Effector CD8-positive, alpha-beta T cell (primary cell): ENCODE data around the gene OR1D5.
"Not testable (repeated sequence)": the region's sequence is repeated elsewhere in the genome, so short reads cannot be mapped to it uniquely, and the experiment has no call there.

Experiments
- DNase-seq: peaks from one replicate; lab custom pipeline; 2025; lab: John Stamatoyannopoulos, UW

OR1D5 gene

GRCh38 chr17:3032258-3033247 lies 30.9 kb downstream of the OR1D5 start:
- DNase-seq, result no peak

- not testable (repeated sequence) for DNase-seq
Measured at GRCh38 chr17:3030852-3031470, 32.4 kb downstream of the OR1D5 start.

- DNase-seq, result no peak
Measured at GRCh38 chr17:3030096-3030495, 33.3 kb downstream of the OR1D5 start.

GRCh38 chr17:3029213-3029913 lies 34.0 kb downstream of the OR1D5 start:
- no peak for DNase-seq

- DNase-seq, result no peak
Measured at GRCh38 chr17:3027786-3028532, 35.4 kb downstream of the OR1D5 start.

GRCh38 chr17:3026856-3027751 lies 36.3 kb downstream of the OR1D5 start:
- DNase-seq, result no peak

GRCh38 chr17:3026125-3026855 lies 37.1 kb downstream of the OR1D5 start:
- no peak for DNase-seq

GRCh38 chr17:3025421-3026124 lies 37.8 kb downstream of the OR1D5 start:
- no peak for DNase-seq

- DNase-seq, result no peak
Measured at GRCh38 chr17:3024346-3024745, 39.1 kb downstream of the OR1D5 start.

GRCh38 chr17:3022197-3022596 lies 41.2 kb downstream of the OR1D5 start:
- DNase-seq, result no peak

GRCh38 chr17:3020381-3020780 lies 43.0 kb downstream of the OR1D5 start:
- no peak for DNase-seq

- DNase-seq, result no peak
Measured at GRCh38 chr17:3019761-3020160, 43.6 kb downstream of the OR1D5 start.

- no peak for DNase-seq
Measured at GRCh38 chr17:3017936-3018335, 45.5 kb downstream of the OR1D5 start.

- DNase-seq, result no peak
Measured at GRCh38 chr17:3015890-3016289, 47.5 kb downstream of the OR1D5 start.

- DNase-seq, result peak; percentile 31
Measured at GRCh38 chr17:3012926-3013581, 50.4 kb downstream of the OR1D5 start.
